Posterior vena cava (tissue), 2 donors: ENCODE data around the gene GUCD1. TPM values are rescaled to one million over a fixed set of nuclear protein-coding genes. Genes with fewer than 3 reads are reported as not detected.

ENCODE experiments used
- DNase-seq: peaks from one replicate; pipeline ENCODE4 v3.0.0-alpha.2; 2020; ENCODE audit warnings: low spot score
- intact Hi-C, 2 donors: fragments of 100-400 bp; cut with DNase I; formaldehyde crosslinking; loops; one replicate each; pipeline versions ENCODE4 v1.14.1 to v1.14.2; 2022 to 2023
- total RNA-seq, 2 donors: library from RNA; stranded (reverse); fragmentation: NEBNext Ultra II Directional; extraction: Animal tissue kit (Norgen Biotek cat#: 25700); gene quantifications; one replicate each; pipeline ENCODE4 v1.2.1, GENCODE V29; 2021
- donor health status: DM: yes; HTN: yes; CAD: no.
- donor health status: DM: yes; HTN: yes; CAD: no.

The GUCD1 gene
- total RNA-seq, 2 donors from 2014 or later, result 73.5 to 82.1 TPM

GRCh38 chr22:24498824-24499223, 56.1 kb downstream of the GUCD1 start:
- DNase-seq, result no peak
- intact Hi-C loops, result no loop called here

- intact Hi-C loops, result no loop called here
- no peak for DNase-seq
Observed at GRCh38 chr22:24497841-24498258, 57.1 kb downstream of the GUCD1 start.

- intact Hi-C loops, result no loop called here
- no peak for DNase-seq
Observed at GRCh38 chr22:24496661-24497060, 58.3 kb downstream of the GUCD1 start.

GRCh38 chr22:24496234-24496633, 58.7 kb downstream of the GUCD1 start:
- no peak for DNase-seq
- intact Hi-C loops, result no loop called here

- DNase-seq, result no peak
- intact Hi-C loops, result no loop called here
Observed at GRCh38 chr22:24495365-24495675, 59.6 kb downstream of the GUCD1 start.

- intact Hi-C loops, result no loop called here
- DNase-seq, result no peak
Observed at GRCh38 chr22:24494528-24495364, 60.2 kb downstream of the GUCD1 start, which contains the start of gene UPB1. UPB1 (plus strand) TSS chr22:24495332; CDS start chr22:24495404, 72 bp downstream.

- intact Hi-C loops, result no loop called here
- DNase-seq, result no peak
Observed at GRCh38 chr22:24494167-24494527, 60.8 kb downstream of the GUCD1 start.

- intact Hi-C loops, result no loop called here
- no peak for DNase-seq
Observed at GRCh38 chr22:24492391-24492790, 62.5 kb downstream of the GUCD1 start.

Other genes with a start within 250 kb of the GUCD1 start
- 1 to 10 TPM; 1.9 to 2.6 TPM for gene ADORA2A, start 127.5 kb downstream of the GUCD1 start, total RNA-seq
- gene UPB1, start 59.8 kb downstream of the GUCD1 start, total RNA-seq, result under 1 TPM; 0.24 to 0.28 TPM
- gene SNRPD3, start 861 bp upstream of the GUCD1 start, total RNA-seq, result 10 to 100 TPM; 42.5 to 54.0 TPM
- gene LRRC75B, start 37.9 kb upstream of the GUCD1 start, total RNA-seq, result 1 to 10 TPM; 6.6 to 9.3 TPM
- gene GGT1, start 48.1 kb upstream of the GUCD1 start, total RNA-seq, result 1 to 10 TPM; 5.1 to 6.3 TPM
- gene PIWIL3, start 219.6 kb upstream of the GUCD1 start, total RNA-seq, result not detected